HEK293 (cell line): ENCODE measurements around the gene SLC12A8.

Experiments
- CTCF ChIA-PET: fragments of 350-600 bp; formaldehyde crosslinking; extraction: SDS; loops from one replicate; lab custom pipeline; 2021; ENCODE audit warnings: antibody characterized with exemption; lab: Yijun Ruan, JAX
- POLR2A ChIA-PET: fragments of 300-600 bp; formaldehyde crosslinking; extraction: SDS; loops from one replicate; lab custom pipeline; 2020; ENCODE audit warnings: antibody characterized with exemption, inconsistent platforms; lab: Yijun Ruan, JAX
- H3K27ac ChIP-seq: fragments of 200-500 bp; sonication (Bioruptor generic); 2 replicates; pipeline ENCODE4 v1.5.1; 2014; ENCODE audit warnings: low read depth, low read length, control low read depth, inconsistent platforms; ENCODE audit errors: extremely low read depth
- H3K36me3 ChIP-seq, 2 experiments: fragments of 200-500 bp in 1 of 2; sonication (Bioruptor generic) in 1 of 2; 1 replicate in 1 of 2; 2 replicates in 1 of 2; pipeline ENCODE4 v1.5.1; 2014 to 2017; ENCODE audit warnings: inconsistent platforms in 2 of 2, low read length in 2 of 2; ENCODE audit not compliant: control insufficient read depth in 2 of 2, insufficient read depth in 1 of 2
- H3K4me1 ChIP-seq: fragments of 200-500 bp; sonication (Bioruptor generic); 2 replicates; pipeline ENCODE4 v1.5.1; 2014; ENCODE audit warnings: mild to moderate bottlenecking, low read length, inconsistent platforms; ENCODE audit not compliant: control insufficient read depth, insufficient read depth
- H3K4me3 ChIP-seq: 2 replicates; pipeline ENCODE4 v1.5.1; 2011; ENCODE audit warnings: low read depth, mild to moderate bottlenecking, control low read depth, low read length, moderate library complexity
- H3K9me3 ChIP-seq: fragments of 200-500 bp; sonication (Bioruptor generic); 2 replicates; pipeline ENCODE4 v1.5.1; 2014; ENCODE audit warnings: low read depth, low read length, inconsistent platforms; ENCODE audit not compliant: control insufficient read depth, insufficient read depth
- HOXC10 ChIP-seq: sonication (generic); formaldehyde crosslinking; IDR thresholded peaks from 2 replicates; pipeline ENCODE4 v1.8.1; 2023; ENCODE audit warnings: mild to moderate bottlenecking, missing genetic modification reagents
- ZBTB49 ChIP-seq: fragments of 450-650 bp; formaldehyde crosslinking; IDR thresholded peaks from 2 replicates; pipeline ENCODE4 v1.5.1; 2016; ENCODE audit warnings: missing biosample characterization, missing genetic modification characterization, low read depth
- ZFP37 ChIP-seq: fragments of 450-650 bp; formaldehyde crosslinking; IDR thresholded peaks from 2 replicates; pipeline ENCODE4 v1.5.1; 2016; ENCODE audit warnings: missing biosample characterization, missing genetic modification characterization
- ZNF24 ChIP-seq: fragments of 450-650 bp; formaldehyde crosslinking; IDR thresholded peaks from 2 replicates; pipeline ENCODE4 v1.5.1; 2016; ENCODE audit warnings: missing biosample characterization, missing genetic modification characterization
- ZNF274 ChIP-seq, 2 experiments: fragments of 200-500 bp in 1 of 2; fragments of 450-650 bp in 1 of 2; sonication (Bioruptor generic) in 1 of 2; formaldehyde crosslinking in 1 of 2; IDR thresholded peaks; 2 replicates each; pipeline versions ENCODE4 v1.5.1 to v1.6.1; 2014 to 2016; ENCODE audit warnings: borderline replicate concordance in 1 of 2, inconsistent platforms in 1 of 2, low read length in 1 of 2, missing biosample characterization in 1 of 2, missing genetic modification characterization in 1 of 2
- ZNF37A ChIP-seq: fragments of 450-650 bp; IDR thresholded peaks from 2 replicates; pipeline ENCODE4 v1.5.1; 2018; ENCODE audit warnings: missing biosample characterization, missing genetic modification characterization
- ZNF549 ChIP-seq: fragments of 450-650 bp; IDR thresholded peaks from 2 replicates; pipeline ENCODE4 v1.5.1; 2018; ENCODE audit warnings: missing biosample characterization, missing genetic modification characterization, mild to moderate bottlenecking, inconsistent platforms, moderate library complexity
- ZNF596 ChIP-seq: fragments of 450-650 bp; IDR thresholded peaks from 2 replicates; pipeline ENCODE4 v1.5.0; 2018; ENCODE audit warnings: missing biosample characterization, mild to moderate bottlenecking, missing genetic modification characterization, moderate library complexity
- ZNF654 ChIP-seq: fragments of 450-650 bp; formaldehyde crosslinking; IDR thresholded peaks from 2 replicates; pipeline ENCODE4 v1.5.1; 2016; ENCODE audit warnings: low read depth, missing biosample characterization, missing genetic modification characterization
- ZNF701 ChIP-seq: fragments of 450-650 bp; formaldehyde crosslinking; IDR thresholded peaks from 2 replicates; pipeline ENCODE4 v1.5.1; 2016; ENCODE audit warnings: missing biosample characterization, missing genetic modification characterization

Gene SLC12A8

GRCh38 chr3:125165189-125165947, 47.2 kb downstream of the SLC12A8 start:
- H3K27ac ChIP-seq = no peak overlapping the region
- no peaks in the 10 kb centered on the region for H3K4me1 ChIP-seq
- no peak overlapping the region for H3K4me3 ChIP-seq
- H3K9me3 ChIP-seq = no peaks in the 10 kb centered on the region
- TF ChIP-seq ZFP37 (tag by site-specific recombination) (no peak), ZNF596 (tag by site-specific recombination) (no peak), ZBTB49 (tag by site-specific recombination) (no peak), ZNF274 (IDR thresholded peaks at IDR 0.05; ENCODE audit: low read length) (no peak), ZNF274 (tag by site-specific recombination; IDR thresholded peaks at IDR 0.05; ENCODE audit: borderline replicate concordance) (no peak)
- TF ChIP-seq, all 188 proteins: peak for 0
- H3K36me3 ChIP-seq = no peaks in the 10 kb centered on the region
- POLR2A ChIA-PET = no interaction called here
- CTCF ChIA-PET = interaction anchor here (0.7 to 1.4 kb wide), 2 partner anchors 147 to 235 kb away, joined by 3 read pairs; no protein-coding TSS in a partner anchor

GRCh38 chr3:125163739-125164601, 48.6 kb downstream of the SLC12A8 start:
- CTCF ChIA-PET = interaction anchor here (0.6 to 1.4 kb wide), 4 partner anchors 165 to 403 kb away, joined by 3 read pairs; no protein-coding TSS in a partner anchor
- TF ChIP-seq ZNF701 (no peak), ZNF654 (tag by site-specific recombination) (peak; percentile 13; the same call in 1 of the 2 replicates)

GRCh38 chr3:125161607-125162219, 50.8 kb downstream of the SLC12A8 start:
- CTCF ChIA-PET = interaction anchor here (2.1 kb wide), 1 partner anchor 11 kb away, joined by 8 read pairs; no protein-coding TSS in a partner anchor
- TF ChIP-seq HOXC10 (CRISPR knock-in tag) = no peak
- TF ChIP-seq ZNF24 (tag by site-specific recombination) = no peak
- TF ChIP-seq ZNF549 (tag by site-specific recombination) = no peak
- TF ChIP-seq ZNF37A = no peak
- TF ChIP-seq, all 188 proteins: peak for 0
- Histone ChIP-seq H3K27ac (no peak overlapping the region), H3K4me1 (no peaks in the 10 kb centered on the region), H3K36me3 (no peaks in the 10 kb centered on the region), H3K4me3 (no peak overlapping the region), H3K9me3 (no peaks in the 10 kb centered on the region)
- POLR2A ChIA-PET = no interaction called here

More at GRCh38 chr3:125163739-125164601, 48.6 kb downstream of the SLC12A8 start:
- Histone ChIP-seq H3K4me3 (no peak overlapping the region), H3K36me3 (no peaks in the 10 kb centered on the region), H3K27ac (no peak overlapping the region), H3K4me1 (no peaks in the 10 kb centered on the region), H3K9me3 (no peaks in the 10 kb centered on the region)
- POLR2A ChIA-PET = no interaction called here

- H3K27ac ChIP-seq = no peak overlapping the region
- H3K36me3 ChIP-seq = no peaks in the 10 kb centered on the region
- H3K9me3 ChIP-seq = no peaks in the 10 kb centered on the region
- CTCF ChIA-PET = interaction anchor here (2.1 kb wide), 1 partner anchor 10 kb away, joined by 8 read pairs; no protein-coding TSS in a partner anchor
- no peak for TF ChIP-seq ZNF596 (tag by site-specific recombination)
- no peaks in the 10 kb centered on the region for H3K4me1 ChIP-seq
- no peak overlapping the region for H3K4me3 ChIP-seq
- POLR2A ChIA-PET = no interaction called here
Observed at GRCh38 chr3:125160606-125161371, 51.8 kb downstream of the SLC12A8 start.
